Suprapubic skin (tissue), 4 donors: ENCODE measurements around the gene MAP6.

Source experiments
- EP300 ChIP-seq: sonication (generic); formaldehyde crosslinking; IDR thresholded peaks from one replicate; pipeline ENCODE4 v1.6.1; 2017; ENCODE audit warnings: antibody characterized with exemption
- POLR2A ChIP-seq, 2 donors: fragments of 450-650 bp; IDR thresholded peaks; one replicate each; pipeline ENCODE4 v1.6.1; 2017; ENCODE audit warnings: antibody characterized with exemption in 2 of 2, mild to moderate bottlenecking in 2 of 2, moderate library complexity in 2 of 2
- POLR2AphosphoS5 ChIP-seq, 3 donors: sonication (generic); formaldehyde crosslinking; IDR thresholded peaks; one replicate each; pipeline ENCODE4 v1.6.1; 2017; ENCODE audit warnings: antibody characterized with exemption in 3 of 3
- TF ChIP-seq, protein P1 (sequence below), 2 donors: fragments of 200-600 bp in 1 of 2; fragments of 450-650 bp in 1 of 2; sonication (generic) in 1 of 2; IDR thresholded peaks; one replicate each; pipeline ENCODE4 v1.5.1; 2016 to 2019; ENCODE audit warnings: antibody characterized with exemption in 2 of 2, mild to moderate bottlenecking in 1 of 2, moderate library complexity in 1 of 2

DNA sequence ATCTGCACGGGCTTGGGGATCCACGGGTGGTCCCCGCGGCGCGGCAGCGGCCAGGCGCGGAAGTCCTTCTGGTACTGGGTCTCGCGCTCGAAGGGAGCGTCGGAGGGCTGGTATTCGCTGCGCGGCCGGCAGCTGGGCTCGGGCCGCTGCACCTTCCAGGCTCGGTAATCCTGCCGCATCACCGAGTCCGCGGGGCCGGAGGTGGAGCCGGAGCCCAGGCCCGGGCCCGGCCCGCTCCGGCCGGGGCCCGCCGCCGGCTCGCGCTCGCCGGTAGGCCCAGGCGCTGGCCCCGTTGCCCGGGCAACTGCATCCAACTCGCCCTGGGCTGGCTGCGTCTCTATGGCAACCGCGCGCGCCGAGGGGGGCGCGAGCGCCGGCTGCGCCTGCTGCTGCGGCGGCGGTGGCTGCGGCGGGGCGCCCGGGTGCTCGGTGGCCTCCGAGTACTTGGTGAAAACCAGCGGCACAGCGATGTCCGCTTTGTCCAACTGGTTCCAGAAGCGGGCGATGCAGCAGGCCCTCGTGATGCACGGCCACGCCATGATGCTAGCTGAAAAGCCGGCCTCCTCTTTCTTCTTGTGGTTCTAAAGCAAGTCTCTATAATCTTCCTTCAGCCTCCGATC, 897 bp downstream of the MAP6 start:
- TF ChIP-seq, protein P1, sequence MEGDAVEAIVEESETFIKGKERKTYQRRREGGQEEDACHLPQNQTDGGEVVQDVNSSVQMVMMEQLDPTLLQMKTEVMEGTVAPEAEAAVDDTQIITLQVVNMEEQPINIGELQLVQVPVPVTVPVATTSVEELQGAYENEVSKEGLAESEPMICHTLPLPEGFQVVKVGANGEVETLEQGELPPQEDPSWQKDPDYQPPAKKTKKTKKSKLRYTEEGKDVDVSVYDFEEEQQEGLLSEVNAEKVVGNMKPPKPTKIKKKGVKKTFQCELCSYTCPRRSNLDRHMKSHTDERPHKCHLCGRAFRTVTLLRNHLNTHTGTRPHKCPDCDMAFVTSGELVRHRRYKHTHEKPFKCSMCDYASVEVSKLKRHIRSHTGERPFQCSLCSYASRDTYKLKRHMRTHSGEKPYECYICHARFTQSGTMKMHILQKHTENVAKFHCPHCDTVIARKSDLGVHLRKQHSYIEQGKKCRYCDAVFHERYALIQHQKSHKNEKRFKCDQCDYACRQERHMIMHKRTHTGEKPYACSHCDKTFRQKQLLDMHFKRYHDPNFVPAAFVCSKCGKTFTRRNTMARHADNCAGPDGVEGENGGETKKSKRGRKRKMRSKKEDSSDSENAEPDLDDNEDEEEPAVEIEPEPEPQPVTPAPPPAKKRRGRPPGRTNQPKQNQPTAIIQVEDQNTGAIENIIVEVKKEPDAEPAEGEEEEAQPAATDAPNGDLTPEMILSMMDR (IDR thresholded peaks at IDR 0.05): no peak
- TF ChIP-seq POLR2AphosphoS5 (IDR thresholded peaks at IDR 0.05) (no peak), EP300 (no peak), POLR2A (IDR thresholded peaks at IDR 0.05) (no peak)
